Activated CD8-positive, alpha-beta memory T cell treated with anti-CD3 and anti-CD28 coated beads for 24 hours (primary cell): Measurements from ENCODE around the gene RGS16.

Source experiments
- DNase-seq: peaks from one replicate; pipeline ENCODE4 v3.0.0-alpha.2; 2020

The RGS16 gene

DNA sequence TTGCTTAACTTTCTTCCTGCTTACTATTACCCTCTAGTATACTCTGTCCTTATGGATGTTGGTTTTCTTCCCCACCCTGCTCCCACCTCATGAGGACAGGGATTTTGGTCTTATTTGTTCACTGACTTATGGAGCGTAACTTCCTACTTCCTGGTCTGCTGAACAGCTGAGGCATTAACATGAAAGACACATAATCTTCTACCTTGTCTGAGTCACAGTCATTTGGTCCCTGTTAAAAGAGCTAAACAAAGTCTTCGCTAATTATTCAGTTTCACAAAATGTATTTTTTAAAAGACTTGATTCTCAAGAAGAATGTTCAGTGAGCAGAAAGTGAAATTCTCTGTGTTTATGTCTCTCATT, 33.6 kb downstream of the RGS16 start:
- no peak for DNase-seq

DNA sequence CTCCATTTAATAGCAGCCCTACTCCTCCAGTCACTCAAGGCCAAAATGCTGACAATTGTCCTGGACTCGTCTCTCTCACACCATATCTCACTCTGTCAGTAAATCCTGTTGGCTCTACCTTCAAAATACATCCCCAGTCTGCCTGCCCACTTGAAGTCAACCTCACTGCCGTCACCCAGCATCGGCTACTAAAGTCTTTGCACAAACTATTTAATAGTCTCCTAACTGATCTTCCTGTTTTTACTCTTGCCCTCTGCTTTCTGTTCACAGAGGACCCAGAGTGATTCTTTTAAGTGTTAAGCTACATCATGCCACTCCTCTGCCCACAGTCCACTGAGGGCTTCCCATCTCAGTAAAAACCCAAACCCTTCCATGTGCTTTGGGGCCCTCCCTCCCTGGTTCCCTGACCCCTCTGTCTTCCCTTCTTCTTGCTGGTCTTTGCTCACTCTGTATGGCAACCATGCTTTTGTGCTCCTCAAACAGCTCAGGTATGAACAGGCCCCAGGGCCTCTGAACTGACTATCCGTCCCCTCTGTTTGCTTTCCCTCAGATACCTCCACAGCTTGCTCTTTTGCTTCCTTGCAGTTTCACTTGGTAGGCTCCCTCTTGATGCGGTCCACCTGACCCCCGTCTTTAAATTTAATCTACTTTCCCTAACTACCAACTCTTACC, 34.1 kb downstream of the RGS16 start:
- no peak for DNase-seq

DNA sequence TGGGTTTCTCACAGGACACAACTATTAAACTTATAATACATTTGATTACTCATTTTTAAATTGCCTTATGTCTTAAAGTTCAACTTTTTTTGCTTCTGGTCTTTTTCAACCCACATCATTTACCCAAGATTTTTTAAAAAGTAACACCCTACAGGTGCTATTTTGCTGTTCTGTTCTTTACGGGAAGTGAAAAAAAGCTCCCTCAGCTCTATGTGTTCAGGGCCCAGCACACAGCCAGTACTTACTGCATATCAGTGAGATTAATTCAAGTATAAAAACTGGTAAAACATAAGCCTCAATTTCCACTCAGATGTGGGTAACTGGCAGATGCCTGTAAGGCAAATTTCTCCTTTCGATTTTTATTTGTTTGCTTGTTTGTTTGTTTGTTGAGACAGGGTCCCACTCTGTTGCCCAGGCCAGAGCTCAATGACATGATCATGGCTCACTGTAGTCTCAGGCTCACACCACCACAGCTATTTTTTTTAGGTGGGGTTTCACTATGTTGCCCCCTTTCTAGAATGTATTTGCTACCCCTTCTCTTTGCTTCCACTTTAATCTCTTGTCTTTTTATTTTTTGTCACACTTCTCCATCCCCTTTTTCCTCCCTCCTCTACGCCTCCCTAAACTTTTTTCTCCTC, 35.4 kb downstream of the RGS16 start:
- DNase-seq: no peak

DNA sequence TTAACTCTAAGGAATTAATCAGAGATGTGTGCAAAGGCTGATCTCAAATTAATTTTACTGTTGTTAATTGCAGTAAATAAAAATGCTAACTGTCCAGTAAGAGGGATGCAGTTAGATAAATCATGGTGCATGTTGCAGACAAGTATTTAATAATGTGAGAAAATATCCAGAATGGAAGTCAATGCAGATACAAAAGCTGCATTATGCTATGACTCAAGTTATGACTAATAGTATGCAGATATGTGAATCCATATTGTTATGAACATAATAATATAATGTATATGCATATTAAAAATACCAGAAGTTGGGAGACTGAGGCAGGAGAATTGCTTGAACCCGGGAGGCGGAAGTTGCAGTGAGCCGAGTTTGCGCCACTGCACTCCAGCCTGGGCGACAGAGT, 36.6 kb downstream of the RGS16 start:
- no peak for DNase-seq

DNA sequence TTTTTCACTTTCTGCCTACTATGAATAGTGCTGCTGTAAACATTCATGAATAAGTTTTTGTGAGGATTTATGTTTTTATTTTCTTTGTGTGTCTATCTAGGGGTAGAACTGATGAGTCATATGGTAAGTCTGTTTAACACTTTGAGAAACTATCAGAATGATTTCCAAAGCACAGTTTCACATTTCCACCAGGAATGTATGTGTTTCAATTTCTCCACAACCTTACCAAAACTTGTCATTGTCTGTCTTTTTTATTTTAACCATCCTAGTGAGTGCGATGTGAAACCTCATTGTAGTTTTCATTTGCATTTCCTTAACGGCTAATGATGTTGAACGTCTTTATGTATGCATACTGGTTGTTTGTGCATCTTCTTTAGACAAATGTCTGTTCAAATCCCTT, 38.7 kb downstream of the RGS16 start:
- DNase-seq: no peak

DNA sequence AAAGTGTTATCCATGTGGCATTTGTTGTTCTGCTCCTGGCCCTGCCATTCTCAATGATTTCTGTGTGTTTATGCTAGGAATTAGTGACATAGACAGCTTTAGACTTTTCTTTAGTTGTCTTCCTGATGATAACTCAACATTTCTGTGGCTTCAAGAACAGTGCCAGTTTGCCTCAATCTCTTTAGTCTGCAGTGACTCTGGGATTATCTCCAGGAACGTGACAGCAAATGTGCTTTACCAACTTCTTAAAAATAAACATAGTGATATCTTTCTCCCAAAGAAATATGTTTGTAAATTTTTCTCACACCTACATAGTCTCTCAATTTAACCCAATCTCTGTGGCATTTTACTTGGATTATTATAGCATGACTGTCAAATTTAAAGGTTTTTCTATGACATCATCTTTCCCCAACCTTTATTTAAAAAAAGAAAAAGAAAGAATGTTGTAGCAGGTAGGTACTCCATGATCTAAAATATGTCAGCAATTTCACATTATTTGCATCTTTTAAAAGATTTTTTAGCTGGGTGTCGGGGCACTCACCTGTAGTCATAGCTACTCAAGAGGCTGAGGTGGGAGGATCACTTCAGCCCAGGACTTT, 39.7 kb downstream of the RGS16 start:
- DNase-seq: no peak

DNA sequence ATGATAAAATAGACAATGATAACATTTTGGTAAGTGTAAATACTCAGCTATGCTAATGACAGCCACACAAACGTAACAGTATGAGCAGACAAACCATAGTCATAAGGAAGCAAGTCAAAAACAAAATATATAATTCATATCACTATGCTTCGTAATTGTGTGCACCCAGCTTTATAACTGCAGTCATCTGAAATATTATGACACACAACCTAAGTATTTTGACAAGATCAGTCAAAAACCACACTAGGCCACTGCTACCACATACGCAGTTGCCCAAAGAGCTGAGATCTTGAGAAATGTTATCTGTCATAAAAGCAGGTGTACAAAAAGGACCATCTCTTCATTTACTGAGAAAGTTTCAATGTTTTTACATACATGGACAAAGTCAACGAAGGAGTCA, 41.1 kb downstream of the RGS16 start:
- no peak for DNase-seq

DNA sequence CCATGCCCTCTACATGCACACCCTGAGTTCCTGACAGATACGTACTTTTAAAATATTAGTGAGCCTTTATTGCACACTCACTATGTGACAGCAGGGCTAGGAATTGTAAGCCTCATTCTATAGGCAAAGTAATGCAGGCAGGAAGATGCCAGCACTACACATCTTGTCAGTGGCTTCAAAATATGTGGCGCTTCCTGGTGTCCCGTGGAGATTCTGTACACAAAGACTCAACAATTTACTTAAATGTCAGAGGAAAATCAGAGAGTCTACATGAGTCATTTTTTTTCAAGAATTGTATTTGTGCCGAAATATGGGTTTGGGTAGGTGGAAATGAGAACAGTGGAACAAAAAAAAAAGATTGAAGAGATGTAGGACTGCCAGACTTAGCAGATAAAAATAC, 42.7 kb downstream of the RGS16 start:
- no peak for DNase-seq

DNA sequence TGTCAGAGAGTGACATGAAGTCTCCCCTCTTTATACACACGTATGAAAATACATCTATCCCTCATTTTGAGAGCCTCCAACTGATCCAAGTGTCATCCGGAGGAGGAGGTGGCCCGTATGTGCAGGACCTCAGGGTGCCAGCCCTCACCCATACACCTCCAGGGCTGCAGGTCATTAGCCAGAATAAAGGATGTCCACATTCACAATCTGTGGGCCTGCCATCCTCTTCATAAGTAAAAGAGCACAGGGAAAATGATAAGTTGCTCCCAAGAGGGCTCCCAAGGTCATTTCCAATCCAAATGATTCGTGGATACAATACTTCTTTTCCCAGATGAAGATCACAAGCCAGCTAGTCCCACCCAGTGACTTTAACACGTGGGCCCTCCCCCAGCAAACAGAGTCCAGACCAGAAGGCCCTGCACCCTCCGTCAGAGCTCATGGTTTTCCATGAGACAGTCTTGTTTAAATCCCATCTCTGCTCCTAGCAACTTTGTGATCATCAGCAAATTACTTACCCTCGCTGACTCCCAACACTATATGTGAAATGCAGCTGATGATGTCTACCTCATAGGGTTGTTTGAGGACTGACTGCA, 43.7 kb downstream of the RGS16 start:
- DNase-seq: no peak

DNA sequence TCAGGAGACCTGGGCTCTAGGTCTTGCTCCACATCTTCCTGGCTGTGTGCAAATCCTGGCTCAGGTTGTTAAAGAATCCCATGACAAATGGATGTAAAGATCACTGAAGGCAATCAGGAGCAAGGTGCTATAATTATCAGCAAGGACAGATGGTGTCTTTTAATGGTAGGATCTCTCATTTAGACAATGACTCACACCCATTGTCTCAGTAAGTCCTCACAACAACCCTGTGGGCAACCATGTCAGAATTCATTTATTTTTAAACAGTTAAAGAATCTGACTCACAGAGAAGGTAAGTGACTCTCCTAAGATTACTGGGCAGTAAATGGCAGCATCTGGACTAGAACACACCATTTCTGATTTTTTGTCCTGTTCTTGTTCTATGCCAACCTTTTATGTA, 47.9 kb downstream of the RGS16 start:
- no peak for DNase-seq

DNA sequence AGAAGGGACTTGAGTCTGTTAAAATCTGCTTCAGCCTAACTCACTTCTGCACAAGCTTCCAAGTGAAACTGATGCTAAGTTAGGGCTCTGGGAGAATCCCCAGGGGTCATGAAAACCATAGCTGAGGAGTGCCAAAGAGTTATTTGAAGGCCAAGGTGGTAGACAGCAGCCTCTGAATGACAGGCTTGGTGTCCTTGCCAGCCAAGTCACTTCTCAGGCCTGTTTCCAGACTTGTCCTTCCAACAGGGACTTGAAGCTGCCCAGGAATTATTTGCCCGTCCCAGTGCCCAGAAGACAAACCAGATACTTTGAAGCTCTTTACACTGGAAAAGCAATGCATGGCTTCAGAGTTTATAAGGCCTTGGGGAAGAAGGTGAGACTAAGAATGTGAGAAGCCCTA, 48.7 kb downstream of the RGS16 start:
- no peak for DNase-seq

DNA sequence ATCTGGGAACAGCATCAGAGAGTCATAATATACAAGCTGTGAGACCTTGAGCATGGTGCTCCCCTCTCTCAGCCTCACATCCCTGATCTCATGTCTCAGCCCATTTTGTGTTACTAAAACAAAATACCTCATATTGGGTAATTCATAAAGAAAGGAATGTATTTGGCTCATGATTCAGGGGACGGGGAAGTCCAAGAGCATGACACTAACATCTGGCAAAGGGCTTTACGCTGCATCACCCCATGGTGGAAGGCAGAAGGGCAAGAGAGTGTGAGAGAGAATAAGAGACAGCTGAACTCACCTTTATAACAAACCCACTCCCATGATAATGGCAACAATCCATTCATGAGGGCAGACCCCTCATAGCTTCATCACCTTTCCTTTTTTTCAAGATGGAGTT, 51.7 kb downstream of the RGS16 start:
- DNase-seq: no peak

DNA sequence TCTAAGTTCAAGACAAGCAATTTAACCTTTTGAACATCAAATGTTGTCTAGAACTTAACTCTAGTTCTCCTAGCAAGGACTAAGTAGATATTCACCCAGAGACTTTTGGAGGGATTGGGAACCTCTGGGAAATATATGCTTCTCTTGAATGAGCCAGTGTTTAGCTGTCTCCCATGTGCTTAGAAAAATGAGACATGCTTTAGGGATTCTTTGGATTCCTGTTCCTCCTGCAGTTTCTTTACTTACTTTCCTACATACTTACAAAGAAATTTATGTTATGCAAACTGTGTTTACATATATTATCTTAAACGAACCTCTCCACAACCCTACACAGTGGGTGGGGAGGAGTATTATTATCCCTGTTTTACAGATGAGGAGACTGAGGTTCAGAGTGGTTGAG, 54.4 kb downstream of the RGS16 start:
- no peak for DNase-seq

DNA sequence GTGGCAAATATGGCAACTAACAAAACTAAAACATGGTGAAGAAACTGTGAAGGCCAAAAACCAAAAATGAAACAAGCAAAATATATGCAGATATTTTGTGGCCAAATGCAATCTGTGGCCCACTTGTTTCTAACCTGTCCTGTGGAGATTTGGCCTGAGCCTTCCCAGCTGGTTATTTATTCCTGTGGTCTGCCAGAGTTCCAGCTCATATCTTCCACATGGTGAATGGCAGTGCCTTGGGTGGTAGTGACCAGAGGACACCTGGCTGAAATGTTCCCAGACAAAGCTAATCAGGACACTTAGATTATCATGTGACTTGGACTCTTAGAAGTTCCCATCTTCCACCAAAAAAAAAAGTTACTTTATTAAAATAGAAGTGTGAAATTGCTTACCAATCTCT, 54.8 kb downstream of the RGS16 start:
- no peak for DNase-seq
